ENCODE results near the gene TNP1. TPM values are rescaled to one million over a fixed set of nuclear protein-coding genes. Genes with fewer than 3 reads are reported as not detected.

The TNP1 gene
- total and polyA plus RNA-seq, 3 donors from 2014 or later, result 2,101 to 8,033 (median 6,608) TPM

- intact Hi-C loops (cut with DNase I; ENCODE audit: low total_unique reads), result no loop called here
- H3K4me3 ChIP-seq, result no peak overlapping the region
- TF ChIP-seq CTCF (IDR thresholded peaks at IDR 0.05), result no peak
- no peak for TF ChIP-seq POLR2A (IDR thresholded peaks at IDR 0.05)
- no peaks in the 10 kb centered on the region for H3K27me3 ChIP-seq
- no peak for DNase-seq
- H3K27ac ChIP-seq, result no peak overlapping the region
- H3K36me3 ChIP-seq (ENCODE audit: low read depth, missing control alignments), result no peaks in the 10 kb centered on the region
- 91 to 95% methylated on average over 3 of the region's 3 CpGs for WGBS, 2 donors
- no peaks in the 10 kb centered on the region for H3K9me3 ChIP-seq
- no peaks in the 10 kb centered on the region for H3K4me1 ChIP-seq
These were observed 6.7 kb upstream of the TNP1 start for GRCh38 chr2:216866515-216867095.

- H3K36me3 ChIP-seq (ENCODE audit: low read depth, missing control alignments), result no peaks in the 10 kb centered on the region
- no peak for DNase-seq
- no peak overlapping the region for H3K4me3 ChIP-seq
- 89 to 90% methylated on average over 3 of the region's 3 CpGs for WGBS, 2 donors
- H3K4me1 ChIP-seq, result no peaks in the 10 kb centered on the region
- intact Hi-C loops (cut with DNase I; ENCODE audit: low total_unique reads), result no loop called here
- no peak overlapping the region for H3K27ac ChIP-seq
- no peaks in the 10 kb centered on the region for H3K9me3 ChIP-seq
- TF ChIP-seq CTCF (IDR thresholded peaks at IDR 0.05), result no peak
- TF ChIP-seq POLR2A (IDR thresholded peaks at IDR 0.05), result no peak
- H3K27me3 ChIP-seq, result no peaks in the 10 kb centered on the region
These were observed 5.8 kb upstream of the TNP1 start for GRCh38 chr2:216865658-216866057.

GRCh38 chr2:216863946-216864345, 4.1 kb upstream of the TNP1 start:
- intact Hi-C loops (cut with DNase I; ENCODE audit: low total_unique reads), result no loop called here
- Histone ChIP-seq H3K36me3 (ENCODE audit: low read depth, missing control alignments) (no peaks in the 10 kb centered on the region), H3K4me3 (no peak overlapping the region), H3K9me3 (no peaks in the 10 kb centered on the region), H3K27ac (no peak overlapping the region), H3K27me3 (no peaks in the 10 kb centered on the region), H3K4me1 (no peaks in the 10 kb centered on the region)
- 57 to 83% methylated on average over 4 of the region's 4 CpGs for WGBS, 2 donors
- TF ChIP-seq POLR2A (IDR thresholded peaks at IDR 0.05) (no peak), CTCF (IDR thresholded peaks at IDR 0.05) (no peak)
- DNase-seq, result no peak

- no peaks in the 10 kb centered on the region for H3K4me1 ChIP-seq
- H3K27ac ChIP-seq, result no peak overlapping the region
- 88 to 93% methylated on average over 8 of the region's 8 CpGs for WGBS, 2 donors
- intact Hi-C loops (cut with DNase I; ENCODE audit: low total_unique reads), result no loop called here
- no peaks in the 10 kb centered on the region for H3K36me3 ChIP-seq (ENCODE audit: low read depth, missing control alignments)
- no peaks in the 10 kb centered on the region for H3K27me3 ChIP-seq
- no peak overlapping the region for H3K4me3 ChIP-seq
- DNase-seq, result no peak
- TF ChIP-seq CTCF (IDR thresholded peaks at IDR 0.05) (no peak), POLR2A (IDR thresholded peaks at IDR 0.05) (no peak)
- H3K9me3 ChIP-seq, result no peaks in the 10 kb centered on the region
These were observed 2.9 kb upstream of the TNP1 start for GRCh38 chr2:216862628-216863398.

All from testis (tissue), 3 donors.